GM23338 (cell line): ENCODE data around the gene TTC39B. TPM values are rescaled to one million over a fixed set of nuclear protein-coding genes. Genes with fewer than 3 reads are reported as not detected.
A peak's percentile ranks its signal among the peaks of the same experiment; 100 is the strongest.

ENCODE experiments used
- ATAC-seq: fragments of 200-7000 bp; cut with Tn5 transposase; 3 replicates; pipeline ENCODE4 v1.9.1; 2020
- DNase-seq: peaks from one replicate; pipeline ENCODE4 v3.0.0-alpha.2; 2015; ENCODE audit warnings: low spot score
- H2AFZ ChIP-seq: fragments of 200-600 bp; sonication (generic); 2 replicates; pipeline ENCODE4 v1.8.0; 2016; ENCODE audit warnings: antibody characterized with exemption, mild to moderate bottlenecking, moderate library complexity
- H3F3A ChIP-seq: fragments of 200-600 bp; sonication (generic); replicated peaks from 2 replicates; pipeline ENCODE4 v1.8.0; 2017; ENCODE audit warnings: antibody characterized with exemption, mixed run types, low read depth
- H3K27ac ChIP-seq: fragments of 200-600 bp; sonication (generic); 2 replicates; pipeline ENCODE4 v1.6.1; 2016; ENCODE audit warnings: low read depth
- H3K27me3 ChIP-seq: fragments of 200-600 bp; sonication (generic); 2 replicates; pipeline ENCODE4 v1.8.0; 2016; ENCODE audit warnings: mild to moderate bottlenecking, mixed run types, moderate library complexity; ENCODE audit not compliant: insufficient read depth
- H3K36me3 ChIP-seq: fragments of 200-600 bp; sonication (generic); 2 replicates; pipeline ENCODE4 v1.8.0; 2016; ENCODE audit warnings: mild to moderate bottlenecking; ENCODE audit not compliant: insufficient read depth
- H3K4me1 ChIP-seq: fragments of 200-600 bp; sonication (generic); 2 replicates; pipeline ENCODE4 v1.8.0; 2016; ENCODE audit warnings: mild to moderate bottlenecking, moderate library complexity; ENCODE audit not compliant: insufficient read depth
- H3K4me2 ChIP-seq: fragments of 200-600 bp; sonication (generic); 2 replicates; pipeline ENCODE4 v1.7.1; 2017; ENCODE audit warnings: mixed run types
- H3K4me3 ChIP-seq: fragments of 200-600 bp; sonication (generic); 2 replicates; pipeline ENCODE4 v1.6.1; 2016; ENCODE audit warnings: mixed run types
- H3K79me2 ChIP-seq: fragments of 200-600 bp; sonication (generic); replicated peaks from 2 replicates; pipeline ENCODE4 v1.8.0; 2017; ENCODE audit warnings: mild to moderate bottlenecking; ENCODE audit not compliant: insufficient read depth
- H3K9me2 ChIP-seq: fragments of 200-600 bp; sonication (generic); 2 replicates; pipeline ENCODE4 v1.8.0; 2017; ENCODE audit not compliant: insufficient read depth
- H4K20me1 ChIP-seq: fragments of 200-600 bp; sonication (generic); replicated peaks from 2 replicates; pipeline ENCODE4 v1.8.0; 2017; ENCODE audit warnings: mild to moderate bottlenecking; ENCODE audit not compliant: insufficient read depth
- H3K27ac Mint-ChIP-seq: 2 replicates; pipeline ENCODE4 v1.8.0; 2020; ENCODE audit warnings: inconsistent platforms, mild to moderate bottlenecking, moderate library complexity, mixed read lengths
- H3K27me3 Mint-ChIP-seq: 3 replicates; pipeline ENCODE4 v1.8.0; 2022; ENCODE audit warnings: low read depth, mild to moderate bottlenecking, moderate library complexity, mixed read lengths, inconsistent platforms; ENCODE audit not compliant: insufficient read depth, poor library complexity
- H3K36me3 Mint-ChIP-seq: 3 replicates; pipeline ENCODE4 v1.8.0; 2021; ENCODE audit warnings: low read depth, mild to moderate bottlenecking, inconsistent platforms, moderate library complexity, mixed read lengths
- H3K4me1 Mint-ChIP-seq: 3 replicates; pipeline ENCODE4 v1.8.0; 2020; ENCODE audit warnings: mild to moderate bottlenecking, inconsistent platforms, mixed read lengths
- H3K4me3 Mint-ChIP-seq: 3 replicates; pipeline ENCODE4 v1.8.0; 2021; ENCODE audit warnings: moderate library complexity, mild to moderate bottlenecking, inconsistent platforms, mixed read lengths
- H3K9me3 Mint-ChIP-seq: 3 replicates; pipeline ENCODE4 v1.8.0; 2020; ENCODE audit warnings: moderate library complexity, mild to moderate bottlenecking, inconsistent platforms, mixed read lengths
- CREB1 ChIP-seq: fragments of 250-450 bp; sonication (Bioruptor Pico); IDR thresholded peaks from 2 replicates; pipeline ENCODE4 v1.5.0; 2020; ENCODE audit warnings: low read depth, mild to moderate bottlenecking, moderate library complexity
- EZH2 ChIP-seq: fragments of 200-600 bp; sonication (generic); IDR thresholded peaks from one replicate; pipeline ENCODE4 v1.8.0; 2017; ENCODE audit warnings: antibody characterized with exemption, mild to moderate bottlenecking, low read depth; ENCODE audit not compliant: unreplicated experiment
- EZH2phosphoT487 ChIP-seq: fragments of 200-600 bp; sonication (generic); IDR thresholded peaks from one replicate; pipeline ENCODE4 v1.8.1; 2018; ENCODE audit warnings: antibody characterized with exemption; ENCODE audit not compliant: unreplicated experiment
- JUNB ChIP-seq: IDR thresholded peaks from one replicate; pipeline ENCODE4 v1.6.1; 2016; ENCODE audit warnings: antibody characterized with exemption; ENCODE audit not compliant: unreplicated experiment
- NANOG ChIP-seq: IDR thresholded peaks from 2 replicates; pipeline ENCODE4 v1.6.1; 2016; ENCODE audit warnings: antibody characterized with exemption, borderline replicate concordance
- POLR2AphosphoS5 ChIP-seq: IDR thresholded peaks from 2 replicates; pipeline ENCODE4 v1.6.1; 2016; ENCODE audit warnings: antibody characterized with exemption, low read depth
- STAT1 ChIP-seq: IDR thresholded peaks from one replicate; pipeline ENCODE4 v1.6.1; 2016; ENCODE audit warnings: antibody characterized with exemption; ENCODE audit not compliant: unreplicated experiment
- ZNF114 ChIP-seq: fragments of 250-450 bp; sonication (Bioruptor Pico); IDR thresholded peaks from 2 replicates; pipeline ENCODE4 v1.5.0; 2020; ENCODE audit warnings: mild to moderate bottlenecking, moderate library complexity
- ZNF331 ChIP-seq: fragments of 250-450 bp; sonication (Bioruptor Pico); IDR thresholded peaks from 2 replicates; pipeline ENCODE4 v1.5.0; 2020; ENCODE audit warnings: low read depth, mild to moderate bottlenecking, moderate library complexity
- polyA plus RNA-seq: library from polyadenylated mRNA; unstranded; fragments of >200 nt; fragmentation: Nextera tagmentation; extraction: Ambion mirVana; gene quantifications from 2 replicates; pipeline ENCODE4 v1.2.1, GENCODE V29; 2016
- total RNA-seq: library from RNA; depleted of rRNA; stranded (reverse); fragments of >200 nt; shearing (Covaris generic); gene quantifications from 2 replicates; pipeline ENCODE4 v1.2.3, GENCODE V29; 2014
- TF ChIP-seq, protein P1 (sequence below): IDR thresholded peaks from one replicate; pipeline ENCODE4 v1.6.1; 2018; ENCODE audit warnings: antibody characterized with exemption; ENCODE audit not compliant: unreplicated experiment
- TF ChIP-seq, protein P2 (sequence below), 2 experiments: fragments of 200-600 bp in 1 of 2; sonication (generic) in 1 of 2; conservative IDR thresholded peaks; 2 replicates each; pipeline versions ENCODE4 v1.5.1 to v1.6.1; 2016 to 2017; ENCODE audit warnings: antibody characterized with exemption in 2 of 2, low read depth in 2 of 2, mild to moderate bottlenecking in 2 of 2, moderate library complexity in 1 of 2
- TF ChIP-seq, protein P3 (sequence below): IDR thresholded peaks from 2 replicates; pipeline ENCODE4 v1.6.1; 2016; ENCODE audit warnings: antibody characterized with exemption
- TF ChIP-seq, protein P4 (sequence below): fragments of 250-450 bp; sonication (Bioruptor Pico); IDR thresholded peaks from 2 replicates; pipeline ENCODE4 v1.5.0; 2020; ENCODE audit warnings: mild to moderate bottlenecking, moderate library complexity

Gene TTC39B
- total and polyA plus RNA-seq, 2 experiments from 2014 or later = 2.8 to 11.1 TPM

DNA sequence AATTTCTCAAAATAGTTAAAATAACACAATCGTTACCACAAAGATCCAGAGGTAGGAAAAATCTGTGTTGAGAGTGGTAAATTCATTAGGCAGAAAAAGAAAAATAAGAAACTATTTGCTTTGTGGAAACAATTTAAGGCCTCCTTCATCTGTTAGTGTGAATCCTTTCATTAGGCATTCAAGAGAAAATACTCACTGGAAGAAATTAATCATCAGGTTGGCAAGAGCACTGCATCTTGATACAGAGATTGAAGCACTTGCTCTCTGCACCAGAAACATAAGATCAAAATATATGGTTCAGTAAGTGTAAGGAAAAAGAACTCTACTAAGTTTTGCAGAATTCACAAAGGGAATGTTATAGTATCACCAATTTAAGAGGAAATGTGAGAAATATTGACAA lies 44.4 kb downstream of the TTC39B start:
- H3K9me3 Mint-ChIP-seq = no peaks in the 10 kb centered on the region

More for the DNA sequence above, 44.4 kb downstream of the TTC39B start:
- Histone ChIP-seq H3K9me2 (no peaks in the 10 kb centered on the region), H3K36me3 (0 out of 2 replicates have a peak, but pooled peaks cover 3% of the 10 kb centered on the region), H3K27me3 (no peaks in the 10 kb centered on the region), H3K4me2 (no peak overlapping the region), H2AFZ (no peak overlapping the region), H4K20me1 (no peaks in the 10 kb centered on the region), H3K4me3 (no peak overlapping the region), H3K4me1 (no peaks in the 10 kb centered on the region), H3K79me2 (no peaks in the 10 kb centered on the region), H3F3A (no peaks in the 10 kb centered on the region), H3K27ac (0 out of 2 replicates have a peak overlapping the region, but pooled peaks have one; percentile 26)
- DNase-seq (no peak), ATAC-seq (no peak)
- peaks cover 4% of the 10 kb centered on the region; the same call in 2 of the 3 replicates for H3K36me3 Mint-ChIP-seq
- no peaks in the 10 kb centered on the region for H3K27me3 Mint-ChIP-seq
- H3K27ac Mint-ChIP-seq = no peak overlapping the region; the same call in 1 of the 2 replicates
- no peaks in the 10 kb centered on the region for H3K4me1 Mint-ChIP-seq
- TF ChIP-seq ZNF114 (CRISPR knock-in tag) = no peak
- TF ChIP-seq, protein P1, sequence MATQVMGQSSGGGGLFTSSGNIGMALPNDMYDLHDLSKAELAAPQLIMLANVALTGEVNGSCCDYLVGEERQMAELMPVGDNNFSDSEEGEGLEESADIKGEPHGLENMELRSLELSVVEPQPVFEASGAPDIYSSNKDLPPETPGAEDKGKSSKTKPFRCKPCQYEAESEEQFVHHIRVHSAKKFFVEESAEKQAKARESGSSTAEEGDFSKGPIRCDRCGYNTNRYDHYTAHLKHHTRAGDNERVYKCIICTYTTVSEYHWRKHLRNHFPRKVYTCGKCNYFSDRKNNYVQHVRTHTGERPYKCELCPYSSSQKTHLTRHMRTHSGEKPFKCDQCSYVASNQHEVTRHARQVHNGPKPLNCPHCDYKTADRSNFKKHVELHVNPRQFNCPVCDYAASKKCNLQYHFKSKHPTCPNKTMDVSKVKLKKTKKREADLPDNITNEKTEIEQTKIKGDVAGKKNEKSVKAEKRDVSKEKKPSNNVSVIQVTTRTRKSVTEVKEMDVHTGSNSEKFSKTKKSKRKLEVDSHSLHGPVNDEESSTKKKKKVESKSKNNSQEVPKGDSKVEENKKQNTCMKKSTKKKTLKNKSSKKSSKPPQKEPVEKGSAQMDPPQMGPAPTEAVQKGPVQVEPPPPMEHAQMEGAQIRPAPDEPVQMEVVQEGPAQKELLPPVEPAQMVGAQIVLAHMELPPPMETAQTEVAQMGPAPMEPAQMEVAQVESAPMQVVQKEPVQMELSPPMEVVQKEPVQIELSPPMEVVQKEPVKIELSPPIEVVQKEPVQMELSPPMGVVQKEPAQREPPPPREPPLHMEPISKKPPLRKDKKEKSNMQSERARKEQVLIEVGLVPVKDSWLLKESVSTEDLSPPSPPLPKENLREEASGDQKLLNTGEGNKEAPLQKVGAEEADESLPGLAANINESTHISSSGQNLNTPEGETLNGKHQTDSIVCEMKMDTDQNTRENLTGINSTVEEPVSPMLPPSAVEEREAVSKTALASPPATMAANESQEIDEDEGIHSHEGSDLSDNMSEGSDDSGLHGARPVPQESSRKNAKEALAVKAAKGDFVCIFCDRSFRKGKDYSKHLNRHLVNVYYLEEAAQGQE = no peak
- TF ChIP-seq, protein P2, sequence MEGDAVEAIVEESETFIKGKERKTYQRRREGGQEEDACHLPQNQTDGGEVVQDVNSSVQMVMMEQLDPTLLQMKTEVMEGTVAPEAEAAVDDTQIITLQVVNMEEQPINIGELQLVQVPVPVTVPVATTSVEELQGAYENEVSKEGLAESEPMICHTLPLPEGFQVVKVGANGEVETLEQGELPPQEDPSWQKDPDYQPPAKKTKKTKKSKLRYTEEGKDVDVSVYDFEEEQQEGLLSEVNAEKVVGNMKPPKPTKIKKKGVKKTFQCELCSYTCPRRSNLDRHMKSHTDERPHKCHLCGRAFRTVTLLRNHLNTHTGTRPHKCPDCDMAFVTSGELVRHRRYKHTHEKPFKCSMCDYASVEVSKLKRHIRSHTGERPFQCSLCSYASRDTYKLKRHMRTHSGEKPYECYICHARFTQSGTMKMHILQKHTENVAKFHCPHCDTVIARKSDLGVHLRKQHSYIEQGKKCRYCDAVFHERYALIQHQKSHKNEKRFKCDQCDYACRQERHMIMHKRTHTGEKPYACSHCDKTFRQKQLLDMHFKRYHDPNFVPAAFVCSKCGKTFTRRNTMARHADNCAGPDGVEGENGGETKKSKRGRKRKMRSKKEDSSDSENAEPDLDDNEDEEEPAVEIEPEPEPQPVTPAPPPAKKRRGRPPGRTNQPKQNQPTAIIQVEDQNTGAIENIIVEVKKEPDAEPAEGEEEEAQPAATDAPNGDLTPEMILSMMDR (conservative IDR thresholded peaks at IDR 0.05; ENCODE audit: low read depth in 2 of 2) = no peak
- TF ChIP-seq, protein P3, sequence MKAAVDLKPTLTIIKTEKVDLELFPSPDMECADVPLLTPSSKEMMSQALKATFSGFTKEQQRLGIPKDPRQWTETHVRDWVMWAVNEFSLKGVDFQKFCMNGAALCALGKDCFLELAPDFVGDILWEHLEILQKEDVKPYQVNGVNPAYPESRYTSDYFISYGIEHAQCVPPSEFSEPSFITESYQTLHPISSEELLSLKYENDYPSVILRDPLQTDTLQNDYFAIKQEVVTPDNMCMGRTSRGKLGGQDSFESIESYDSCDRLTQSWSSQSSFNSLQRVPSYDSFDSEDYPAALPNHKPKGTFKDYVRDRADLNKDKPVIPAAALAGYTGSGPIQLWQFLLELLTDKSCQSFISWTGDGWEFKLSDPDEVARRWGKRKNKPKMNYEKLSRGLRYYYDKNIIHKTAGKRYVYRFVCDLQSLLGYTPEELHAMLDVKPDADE = no peak
- TF ChIP-seq NANOG = no peak
- no peak for TF ChIP-seq JUNB
- no peak for TF ChIP-seq STAT1
- TF ChIP-seq EZH2 = no peak
- TF ChIP-seq CREB1 (CRISPR knock-in tag) = no peak
- TF ChIP-seq, protein P4, sequence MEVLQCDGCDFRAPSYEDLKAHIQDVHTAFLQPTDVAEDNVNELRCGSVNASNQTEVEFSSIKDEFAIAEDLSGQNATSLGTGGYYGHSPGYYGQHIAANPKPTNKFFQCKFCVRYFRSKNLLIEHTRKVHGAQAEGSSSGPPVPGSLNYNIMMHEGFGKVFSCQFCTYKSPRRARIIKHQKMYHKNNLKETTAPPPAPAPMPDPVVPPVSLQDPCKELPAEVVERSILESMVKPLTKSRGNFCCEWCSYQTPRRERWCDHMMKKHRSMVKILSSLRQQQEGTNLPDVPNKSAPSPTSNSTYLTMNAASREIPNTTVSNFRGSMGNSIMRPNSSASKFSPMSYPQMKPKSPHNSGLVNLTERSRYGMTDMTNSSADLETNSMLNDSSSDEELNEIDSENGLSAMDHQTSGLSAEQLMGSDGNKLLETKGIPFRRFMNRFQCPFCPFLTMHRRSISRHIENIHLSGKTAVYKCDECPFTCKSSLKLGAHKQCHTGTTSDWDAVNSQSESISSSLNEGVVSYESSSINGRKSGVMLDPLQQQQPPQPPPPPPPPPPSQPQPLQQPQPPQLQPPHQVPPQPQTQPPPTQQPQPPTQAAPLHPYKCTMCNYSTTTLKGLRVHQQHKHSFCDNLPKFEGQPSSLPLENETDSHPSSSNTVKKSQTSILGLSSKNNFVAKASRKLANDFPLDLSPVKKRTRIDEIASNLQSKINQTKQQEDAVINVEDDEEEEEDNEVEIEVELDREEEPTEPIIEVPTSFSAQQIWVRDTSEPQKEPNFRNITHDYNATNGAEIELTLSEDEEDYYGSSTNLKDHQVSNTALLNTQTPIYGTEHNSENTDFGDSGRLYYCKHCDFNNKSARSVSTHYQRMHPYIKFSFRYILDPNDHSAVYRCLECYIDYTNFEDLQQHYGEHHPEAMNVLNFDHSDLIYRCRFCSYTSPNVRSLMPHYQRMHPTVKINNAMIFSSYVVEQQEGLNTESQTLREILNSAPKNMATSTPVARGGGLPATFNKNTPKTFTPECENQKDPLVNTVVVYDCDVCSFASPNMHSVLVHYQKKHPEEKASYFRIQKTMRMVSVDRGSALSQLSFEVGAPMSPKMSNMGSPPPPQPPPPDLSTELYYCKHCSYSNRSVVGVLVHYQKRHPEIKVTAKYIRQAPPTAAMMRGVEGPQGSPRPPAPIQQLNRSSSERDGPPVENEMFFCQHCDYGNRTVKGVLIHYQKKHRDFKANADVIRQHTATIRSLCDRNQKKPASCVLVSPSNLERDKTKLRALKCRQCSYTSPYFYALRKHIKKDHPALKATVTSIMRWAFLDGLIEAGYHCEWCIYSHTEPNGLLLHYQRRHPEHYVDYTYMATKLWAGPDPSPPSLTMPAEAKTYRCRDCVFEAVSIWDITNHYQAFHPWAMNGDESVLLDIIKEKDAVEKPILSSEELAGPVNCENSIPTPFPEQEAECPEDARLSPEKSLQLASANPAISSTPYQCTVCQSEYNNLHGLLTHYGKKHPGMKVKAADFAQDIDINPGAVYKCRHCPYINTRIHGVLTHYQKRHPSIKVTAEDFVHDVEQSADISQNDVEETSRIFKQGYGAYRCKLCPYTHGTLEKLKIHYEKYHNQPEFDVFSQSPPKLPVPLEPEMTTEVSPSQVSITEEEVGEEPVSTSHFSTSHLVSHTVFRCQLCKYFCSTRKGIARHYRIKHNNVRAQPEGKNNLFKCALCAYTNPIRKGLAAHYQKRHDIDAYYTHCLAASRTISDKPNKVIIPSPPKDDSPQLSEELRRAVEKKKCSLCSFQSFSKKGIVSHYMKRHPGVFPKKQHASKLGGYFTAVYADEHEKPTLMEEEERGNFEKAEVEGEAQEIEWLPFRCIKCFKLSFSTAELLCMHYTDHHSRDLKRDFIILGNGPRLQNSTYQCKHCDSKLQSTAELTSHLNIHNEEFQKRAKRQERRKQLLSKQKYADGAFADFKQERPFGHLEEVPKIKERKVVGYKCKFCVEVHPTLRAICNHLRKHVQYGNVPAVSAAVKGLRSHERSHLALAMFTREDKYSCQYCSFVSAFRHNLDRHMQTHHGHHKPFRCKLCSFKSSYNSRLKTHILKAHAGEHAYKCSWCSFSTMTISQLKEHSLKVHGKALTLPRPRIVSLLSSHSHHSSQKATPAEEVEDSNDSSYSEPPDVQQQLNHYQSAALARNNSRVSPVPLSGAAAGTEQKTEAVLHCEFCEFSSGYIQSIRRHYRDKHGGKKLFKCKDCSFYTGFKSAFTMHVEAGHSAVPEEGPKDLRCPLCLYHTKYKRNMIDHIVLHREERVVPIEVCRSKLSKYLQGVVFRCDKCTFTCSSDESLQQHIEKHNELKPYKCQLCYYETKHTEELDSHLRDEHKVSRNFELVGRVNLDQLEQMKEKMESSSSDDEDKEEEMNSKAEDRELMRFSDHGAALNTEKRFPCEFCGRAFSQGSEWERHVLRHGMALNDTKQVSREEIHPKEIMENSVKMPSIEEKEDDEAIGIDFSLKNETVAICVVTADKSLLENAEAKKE (CRISPR knock-in tag) = no peak
- no peak for TF ChIP-seq ZNF331 (CRISPR knock-in tag)
- no peak for TF ChIP-seq POLR2AphosphoS5
- TF ChIP-seq EZH2phosphoT487 = no peak
- no peak overlapping the region for H3K4me3 Mint-ChIP-seq
